T-helper 2 cell (primary cell): ENCODE data around the gene DPYD.

Experiments used
- DNase-seq, 5 experiments: peaks; one replicate each; pipeline versions ENCODE4 v3.0.0 to v3.0.0-alpha.2; 2012 to 2022

DPYD gene

DNA sequence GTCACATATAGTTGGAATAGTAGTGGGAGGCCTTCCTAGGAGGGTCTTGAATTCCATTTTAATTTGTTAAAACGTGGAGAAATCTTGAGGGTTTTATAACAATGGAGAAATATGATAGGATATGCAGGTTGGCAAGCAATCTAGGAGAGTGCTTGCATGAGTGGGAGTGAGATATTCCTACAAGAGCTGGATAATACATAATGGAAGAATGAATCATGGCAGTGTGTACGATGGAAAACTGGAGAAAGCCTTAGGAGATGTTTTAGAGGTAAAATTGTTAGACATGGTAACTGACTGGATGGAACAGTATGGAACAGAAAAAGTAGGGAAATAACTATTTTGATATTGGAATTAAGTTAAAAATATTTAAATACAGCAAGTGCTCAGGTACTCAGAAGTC, 846.9 kb downstream of the DPYD start:
- no peak for DNase-seq

DNA sequence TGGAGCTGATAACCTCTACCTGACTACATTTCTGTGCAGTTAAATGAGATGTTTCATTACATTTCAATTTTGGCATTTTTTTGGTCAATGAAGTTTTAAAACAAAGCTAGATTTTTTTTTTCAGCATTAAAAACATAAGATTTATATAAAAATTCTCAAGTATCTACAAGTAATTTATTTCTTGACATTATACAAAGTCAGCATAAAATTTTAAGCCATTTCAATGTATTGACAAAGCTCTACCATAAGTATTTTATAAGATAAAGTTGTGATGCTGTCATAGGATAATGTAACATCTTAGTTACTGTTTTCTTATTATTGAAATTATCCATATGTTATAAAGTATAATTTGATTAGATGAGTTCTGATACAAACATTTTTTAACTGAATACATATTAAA, 847.7 kb downstream of the DPYD start:
- no peak for DNase-seq

DNA sequence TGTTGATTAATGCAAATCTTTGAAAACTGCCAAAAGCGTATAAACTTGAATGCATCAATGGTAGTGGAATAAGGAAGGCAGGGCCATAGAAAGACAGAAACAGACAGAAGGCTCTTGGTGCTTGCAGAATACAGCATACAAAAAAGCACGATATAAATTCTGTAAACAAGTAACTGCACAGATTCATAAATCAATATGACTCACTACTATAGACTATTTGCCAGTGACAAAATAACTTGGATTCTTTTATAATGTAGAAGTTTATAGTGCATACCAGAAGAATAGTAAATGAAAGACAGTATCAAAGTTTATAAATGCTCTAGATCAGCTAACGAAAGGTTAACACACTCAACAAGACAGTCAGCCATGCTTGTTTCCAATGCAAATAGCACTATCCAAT, 849.7 kb downstream of the DPYD start:
- no peak for DNase-seq

DNA sequence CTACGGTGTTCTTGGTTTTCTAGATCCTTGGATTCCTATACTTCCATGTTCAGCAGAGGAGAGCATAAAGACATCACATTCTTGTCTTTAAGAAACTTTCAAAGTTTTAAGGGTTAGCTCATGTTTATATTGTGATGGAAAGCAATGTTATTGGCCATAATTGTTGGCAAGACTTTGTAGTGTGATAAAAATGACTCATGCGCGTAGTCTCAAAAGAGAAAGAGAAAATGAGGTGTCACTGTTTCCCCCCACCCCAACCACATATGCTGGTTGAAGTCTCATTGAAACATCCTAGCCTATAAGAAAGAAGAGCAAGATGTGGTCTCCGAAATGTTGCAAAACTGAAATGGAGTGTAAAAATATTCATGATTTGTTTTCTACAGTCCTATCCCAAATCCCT, 850.5 kb downstream of the DPYD start:
- DNase-seq = no peak

DNA sequence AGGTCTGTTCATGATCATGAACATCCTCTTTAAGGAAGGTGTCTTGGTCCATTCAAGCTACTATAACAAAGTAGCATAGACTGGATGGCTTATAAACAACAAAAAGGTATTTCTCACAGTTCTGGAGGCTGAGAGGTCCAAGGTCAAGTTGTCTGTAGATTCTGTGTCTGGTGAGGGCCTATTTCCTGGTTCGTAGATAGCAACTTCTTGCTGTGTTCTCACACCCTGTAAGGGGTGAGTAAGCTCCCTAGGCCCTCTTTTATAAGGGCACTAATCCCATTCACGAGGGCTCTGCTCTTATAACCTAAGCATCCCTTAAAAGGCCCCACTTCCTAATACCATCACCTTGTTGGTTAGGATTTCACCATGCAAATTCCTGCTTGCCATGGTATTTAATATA, 851.5 kb downstream of the DPYD start:
- DNase-seq = no peak

DNA sequence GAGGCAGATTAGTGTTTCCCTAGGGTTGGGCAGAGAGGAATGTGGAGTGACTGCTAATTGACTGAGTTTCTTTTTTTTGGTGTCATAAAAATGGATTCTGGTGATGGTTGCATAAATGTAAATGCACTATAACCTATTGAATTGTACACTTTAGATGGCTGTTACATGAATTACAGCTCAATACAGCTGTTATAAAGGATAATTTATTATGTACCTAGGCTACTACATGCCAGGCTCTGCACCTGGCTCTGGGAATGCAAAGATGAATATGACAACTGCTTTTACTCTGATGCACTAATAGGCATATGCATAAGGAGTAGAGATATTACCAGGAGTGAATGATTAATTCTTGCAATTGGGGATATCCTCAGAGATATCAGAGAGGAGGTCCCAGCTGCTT, 854.0 kb downstream of the DPYD start:
- no peak for DNase-seq

DNA sequence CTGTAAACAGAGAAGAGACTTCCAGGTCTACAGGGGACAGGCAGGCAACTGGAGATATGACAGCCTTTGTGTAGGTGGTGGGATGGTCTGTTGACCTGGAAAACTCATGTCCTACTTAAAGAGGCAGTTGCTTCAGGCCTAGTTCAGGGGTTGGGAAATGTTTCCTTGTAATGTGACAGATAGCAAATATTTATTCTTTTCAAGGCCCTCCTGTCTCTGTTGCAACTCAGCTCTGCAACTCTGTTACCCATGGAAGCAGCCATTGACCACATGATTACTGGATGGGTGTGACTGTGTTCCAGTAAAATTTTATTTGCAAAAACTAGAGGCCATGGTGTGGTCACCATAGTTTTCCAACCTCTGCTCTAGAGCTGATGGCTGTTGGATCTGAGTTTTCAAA, 857.3 kb downstream of the DPYD start:
- no peak for DNase-seq

DNA sequence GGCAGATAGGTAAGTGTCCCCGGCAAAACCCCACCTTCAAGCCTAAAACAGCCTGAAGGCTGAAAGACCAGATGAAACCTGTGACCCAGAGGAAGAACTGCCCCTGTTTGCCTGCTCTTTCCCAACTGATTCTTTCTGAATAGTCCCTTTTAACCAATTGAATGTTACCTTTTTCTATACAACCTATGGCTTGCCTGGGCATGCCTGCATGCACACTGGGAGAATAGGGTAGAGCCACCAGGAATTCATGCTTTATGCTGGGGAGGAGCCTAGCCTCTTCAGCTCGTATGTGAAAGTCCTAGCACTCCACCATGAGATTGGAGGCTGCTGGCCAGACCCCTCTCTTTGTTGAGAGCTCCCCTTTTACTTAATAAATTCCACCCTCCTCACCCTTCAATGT, 859.2 kb downstream of the DPYD start:
- no peak for DNase-seq

DNA sequence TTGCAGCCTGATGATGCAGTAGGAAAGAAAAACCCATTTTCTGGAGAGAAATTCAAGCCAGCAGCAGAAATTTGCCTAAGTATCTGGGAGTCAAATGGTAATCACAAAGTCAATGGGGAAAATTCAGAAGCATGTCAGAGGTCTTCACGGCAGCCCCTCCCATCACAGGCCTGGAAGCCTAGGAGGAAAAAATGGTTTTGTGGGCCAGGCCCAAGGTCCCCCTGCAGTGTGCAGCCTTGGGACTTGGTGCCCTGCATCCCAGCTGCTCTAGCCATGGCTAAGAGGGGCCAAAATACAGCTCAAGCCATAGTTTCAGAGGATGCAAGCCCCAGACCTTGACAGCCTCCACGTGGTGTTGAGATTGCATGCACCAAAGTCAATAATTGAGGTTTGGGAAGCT, 864.4 kb downstream of the DPYD start:
- DNase-seq = no peak

DNA sequence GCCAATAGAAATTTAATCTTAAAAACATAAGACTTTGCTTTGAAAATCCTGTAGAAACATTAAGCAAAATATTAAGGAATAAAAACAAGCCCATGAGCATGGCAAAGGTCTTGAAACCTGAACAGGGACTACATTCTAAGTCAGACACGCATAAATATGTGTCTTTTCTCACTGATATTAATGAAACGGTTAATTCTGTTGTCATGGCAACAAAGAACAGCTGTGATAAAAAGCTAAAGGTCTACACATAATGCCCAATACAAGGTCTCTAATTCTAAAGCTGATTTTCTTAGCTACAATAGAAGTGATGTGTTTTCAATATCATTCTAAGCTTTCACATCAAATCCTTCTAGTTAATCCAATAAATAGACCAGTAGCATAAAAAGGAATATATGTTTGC, 867.6 kb downstream of the DPYD start:
- no peak for DNase-seq

DNA sequence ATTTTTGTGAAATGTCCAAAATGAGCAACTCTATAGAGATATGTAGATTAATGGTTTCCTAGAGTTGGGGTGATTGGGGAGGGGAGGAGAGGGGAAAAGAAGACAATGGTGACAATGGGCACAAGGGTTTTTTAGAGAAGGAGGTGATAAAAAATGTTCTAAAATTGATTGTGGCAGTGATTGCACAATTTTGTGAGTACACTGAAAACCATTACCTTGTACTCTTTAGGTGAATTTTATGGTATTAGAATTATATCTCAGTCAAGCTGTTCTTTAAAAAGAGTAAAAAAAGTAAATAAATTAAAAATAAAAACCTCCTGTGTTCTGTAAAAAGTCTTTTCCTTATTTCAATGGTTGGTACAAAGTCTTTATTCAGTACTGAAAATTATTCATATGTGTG, 869.0 kb downstream of the DPYD start:
- no peak for DNase-seq

DNA sequence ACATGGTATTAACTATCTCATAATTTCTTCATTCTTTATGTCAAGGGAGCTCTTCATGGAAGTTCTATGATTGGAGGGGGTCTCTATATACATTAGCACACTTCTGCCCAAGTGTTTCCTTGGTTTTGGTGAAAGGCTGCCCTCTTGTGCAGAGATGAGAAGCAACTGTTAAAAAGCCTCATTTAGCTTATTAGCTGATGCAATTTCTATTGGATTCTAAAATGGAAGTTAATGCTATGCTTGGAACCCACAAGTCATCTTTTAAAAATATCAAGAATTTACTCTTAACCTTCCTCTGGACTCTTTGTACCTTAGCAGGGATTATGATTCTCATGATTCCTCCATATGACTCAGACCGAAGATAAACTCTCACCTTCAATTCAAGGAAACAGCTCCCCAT, 870.3 kb downstream of the DPYD start:
- DNase-seq = no peak

DNA sequence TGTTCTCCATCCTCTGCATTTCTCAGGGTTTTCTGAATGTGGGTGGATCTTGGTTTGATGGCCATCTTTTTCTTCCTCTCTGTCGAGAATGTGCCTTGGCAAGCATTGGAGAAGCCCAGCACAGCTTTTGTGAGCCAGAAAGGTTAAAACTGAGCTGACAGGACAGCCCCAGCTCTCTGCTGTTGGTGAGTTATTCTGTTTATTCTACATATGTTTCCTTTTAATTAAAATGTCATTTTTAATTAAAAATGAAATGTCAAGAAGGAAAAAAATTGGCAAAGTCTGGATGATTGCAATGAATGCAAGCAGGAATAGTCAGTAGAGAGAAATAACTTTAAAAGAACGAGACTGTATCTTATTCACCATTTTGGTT, 873.4 kb downstream of the DPYD start:
- no peak for DNase-seq

DNA sequence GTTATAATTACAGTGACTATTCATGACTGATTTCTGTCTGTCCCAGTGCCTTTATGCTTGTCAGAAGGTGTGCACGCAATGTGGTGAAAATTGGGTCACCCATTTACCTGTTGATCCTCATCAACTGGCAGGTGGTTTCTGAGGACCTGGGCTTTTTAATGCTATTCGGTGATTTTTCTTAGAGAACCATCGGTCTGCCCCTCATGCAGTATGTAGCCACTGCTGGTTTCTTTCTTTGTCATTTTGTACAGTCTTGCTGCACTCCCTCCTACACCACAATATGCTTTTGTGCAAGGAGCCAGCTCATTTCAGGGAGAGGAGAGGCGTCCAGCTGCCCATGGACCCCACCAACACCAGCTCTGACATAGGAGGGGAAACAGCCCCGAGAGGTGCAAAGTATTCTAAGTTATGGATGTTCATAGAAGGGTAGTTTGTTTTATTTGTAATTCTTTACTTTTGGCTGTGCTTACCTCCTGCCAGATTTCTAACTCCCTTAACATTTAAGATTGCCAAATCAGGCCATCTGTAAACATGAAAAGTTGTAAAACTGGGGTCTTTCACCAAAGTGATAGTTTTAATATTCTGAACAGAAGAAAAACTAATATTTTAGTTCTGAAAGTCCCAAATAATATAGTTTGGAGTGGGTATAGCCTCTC, 873.9 kb downstream of the DPYD start:
- DNase-seq = no peak

DNA sequence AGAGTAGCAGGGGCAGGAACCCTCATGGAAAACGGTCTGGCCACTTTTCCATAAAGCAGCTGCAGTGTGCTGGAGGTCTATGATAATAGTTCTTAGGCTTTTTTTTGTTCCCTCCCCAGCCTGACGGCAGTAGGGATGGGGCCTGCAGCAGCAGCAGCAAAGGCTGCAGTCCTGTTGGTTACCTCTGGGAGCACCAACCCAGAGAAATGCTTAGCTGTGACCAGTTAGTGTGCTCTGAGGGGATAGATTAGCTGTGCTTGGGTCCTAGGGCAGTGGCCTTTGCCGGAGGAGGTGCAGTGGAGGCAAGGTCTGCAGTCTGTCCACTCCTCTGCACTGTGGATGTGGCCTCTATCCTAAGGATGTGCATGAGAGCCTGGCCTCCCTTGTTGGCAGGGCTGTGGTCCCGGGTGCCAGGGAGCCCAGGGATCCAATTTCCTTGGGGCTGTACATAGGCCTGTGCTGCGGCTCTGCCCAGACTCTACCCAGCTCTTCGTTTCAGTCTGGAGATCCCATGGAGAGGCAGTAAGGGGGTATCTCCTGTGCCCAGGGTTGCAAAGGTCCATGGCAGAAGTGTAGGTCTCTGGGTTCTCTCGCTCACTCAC, 876.6 kb downstream of the DPYD start:
- no peak for DNase-seq

DNA sequence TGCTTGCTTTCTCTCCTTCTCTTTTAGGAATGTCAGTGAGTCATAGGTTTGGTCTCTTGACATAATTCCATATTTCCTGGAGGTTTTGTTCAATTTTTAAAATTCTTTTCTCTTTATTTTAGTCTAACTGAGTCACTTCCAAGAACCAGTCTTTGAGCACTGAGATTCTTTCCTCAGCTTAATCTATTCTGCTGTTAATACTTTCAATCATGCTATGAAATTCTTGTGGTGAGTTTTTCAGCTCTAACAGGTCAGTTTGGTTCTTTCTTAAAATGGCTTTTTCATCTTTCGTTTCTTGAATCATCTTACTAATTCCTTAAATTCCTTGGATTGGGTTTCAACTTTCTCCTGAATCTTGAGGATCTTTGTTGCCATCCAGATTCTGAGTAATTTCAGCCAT, 878.3 kb downstream of the DPYD start:
- DNase-seq = no peak

DNA sequence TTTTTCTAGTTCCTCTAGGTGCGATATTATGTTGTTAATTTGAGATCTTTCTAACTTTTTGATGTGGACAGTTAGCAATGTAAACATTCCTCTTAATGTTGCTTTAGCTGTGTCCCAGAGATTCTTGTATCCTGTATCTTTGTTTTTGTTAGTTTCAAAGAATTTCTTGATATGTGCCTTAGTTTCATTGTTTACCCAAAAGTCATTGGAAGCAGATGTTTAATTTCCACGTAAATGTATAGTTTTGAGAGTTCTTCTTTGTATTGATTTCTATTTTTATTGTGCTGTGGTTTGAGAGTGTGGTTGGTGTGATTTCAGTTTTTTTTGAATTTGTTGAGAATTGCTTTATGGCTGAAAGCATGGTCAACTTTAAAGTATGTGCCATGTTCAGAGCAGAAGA, 879.8 kb downstream of the DPYD start:
- no peak for DNase-seq

DNA sequence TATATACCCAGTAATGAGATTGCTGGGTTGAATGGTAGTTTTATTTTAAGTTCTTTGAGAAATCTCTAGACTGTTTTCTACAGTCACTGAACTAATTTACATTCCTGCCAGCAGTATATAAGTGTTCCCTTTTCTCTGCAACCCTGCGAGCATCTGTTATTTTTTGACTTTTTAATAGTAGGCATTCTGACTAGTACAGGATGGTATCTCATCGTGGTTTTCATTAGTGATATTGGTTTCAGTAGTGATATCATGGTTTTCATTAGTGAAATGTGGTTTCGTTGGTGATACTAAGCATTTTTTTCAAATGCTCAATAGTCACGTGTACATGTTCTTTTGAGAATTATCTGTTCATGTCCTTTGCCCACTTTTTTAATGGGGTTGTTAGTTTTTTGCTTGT, 882.4 kb downstream of the DPYD start:
- no peak for DNase-seq

DNA sequence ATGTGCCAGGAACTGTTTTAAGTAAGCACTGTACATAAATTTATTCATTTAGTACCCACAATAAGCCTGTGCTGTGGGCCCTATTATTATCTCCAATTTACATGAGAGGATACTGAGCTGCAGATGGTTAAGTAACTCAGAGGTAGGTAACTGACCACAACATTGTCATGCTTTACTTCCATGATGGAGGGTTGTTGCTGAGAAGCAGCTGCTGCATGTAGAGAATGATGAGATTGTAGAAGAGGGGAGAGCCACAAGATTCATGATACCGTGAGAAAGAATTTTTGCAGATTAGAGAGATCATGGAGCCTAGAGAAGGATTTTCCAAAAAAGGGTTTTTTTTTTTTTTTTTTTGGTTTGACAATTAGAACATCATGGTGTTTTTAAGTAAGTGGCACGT, 886.2 kb downstream of the DPYD start:
- DNase-seq = no peak

DNA sequence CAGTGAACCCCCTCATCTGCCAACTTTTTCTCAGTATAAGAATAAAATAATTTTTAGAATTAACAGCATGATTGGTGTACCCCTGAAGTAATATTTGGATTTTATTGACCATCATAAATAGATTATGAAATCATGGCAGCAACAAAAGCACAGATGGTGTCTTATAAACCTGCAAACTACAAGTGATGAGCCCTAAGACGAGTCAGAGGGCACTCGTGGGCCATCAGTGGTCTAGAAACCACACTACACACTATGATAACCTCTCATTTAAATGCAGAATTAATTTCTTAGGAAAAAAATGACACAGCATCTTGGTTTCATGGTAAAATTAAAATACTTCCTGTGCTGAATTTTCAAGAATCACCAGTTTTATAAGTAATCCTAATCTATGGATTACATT, 886.9 kb downstream of the DPYD start:
- no peak for DNase-seq
